Upper lobe of right lung (tissue), 1 donor: Measurements from ENCODE around the gene KIAA0232. TPM values are rescaled to one million over a fixed set of nuclear protein-coding genes. Genes with fewer than 3 reads are reported as not detected.

Source experiments
- ATAC-seq: fragments of 200-7000 bp; cut with Tn5 transposase; one replicate; pipeline ENCODE4 v1.9.1; 2020; ENCODE audit warnings: mild to moderate bottlenecking, moderate library complexity
- DNase-seq: peaks from one replicate; pipeline ENCODE4 v3.0.0-alpha.2; 2020
- H3K27ac ChIP-seq: fragments of 200-600 bp; one replicate; pipeline ENCODE4 v1.8.0; 2022
- H3K27me3 ChIP-seq: fragments of 200-600 bp; one replicate; pipeline ENCODE4 v1.8.0; 2022; ENCODE audit warnings: mild to moderate bottlenecking
- H3K36me3 ChIP-seq: fragments of 200-600 bp; one replicate; pipeline ENCODE4 v1.8.0; 2022
- H3K4me1 ChIP-seq: fragments of 200-600 bp; one replicate; pipeline ENCODE4 v1.8.0; 2022
- H3K4me3 ChIP-seq: fragments of 200-600 bp; one replicate; pipeline ENCODE4 v1.8.0; 2022; ENCODE audit warnings: mild to moderate bottlenecking
- H3K9me3 ChIP-seq: fragments of 200-600 bp; one replicate; pipeline ENCODE4 v1.8.0; 2022
- intact Hi-C: fragments of 100-400 bp; cut with DNase I; formaldehyde crosslinking; loops from one replicate; pipeline ENCODE4 v1.11.0; 2022
- total RNA-seq: library from RNA; stranded (reverse); fragmentation: NEBNext Ultra II Directional; extraction: Animal tissue kit (Norgen Biotek cat#: 25700); gene quantifications from one replicate; pipeline ENCODE4 v1.2.1, GENCODE V29; 2021
- TF ChIP-seq, protein P1 (sequence below): fragments of 200-600 bp; IDR thresholded peaks from one replicate; pipeline ENCODE4 v1.8.0; 2022; ENCODE audit warnings: antibody characterized with exemption
- donor health status: DM: no; HTN: yes; CAD: no; lungs with severe emphysema.

KIAA0232 gene
- total RNA-seq, 1 donor from 2014 or later: 30.9 TPM

DNA sequence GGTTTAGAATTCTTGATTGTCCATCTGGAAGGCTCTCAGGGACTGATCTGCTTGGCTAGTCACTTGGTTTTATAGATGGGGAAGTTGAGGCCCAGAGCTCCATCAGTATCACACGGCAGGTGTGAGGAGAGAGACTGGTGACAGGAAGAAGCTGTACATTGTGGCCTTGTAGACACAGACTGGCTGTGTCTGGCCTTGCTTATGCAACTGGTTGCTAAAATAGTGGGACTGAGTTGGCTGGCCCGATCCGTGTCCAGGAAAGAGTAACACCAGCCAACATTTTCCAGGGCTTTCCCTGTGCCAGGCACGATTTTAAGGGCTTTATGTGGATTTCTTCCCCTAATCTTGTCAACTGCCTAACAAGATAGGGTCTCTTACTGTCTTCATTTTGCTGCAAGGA is 129.9 kb downstream of the KIAA0232 start:
- H3K4me1 ChIP-seq: peaks cover 45% of the 10 kb centered on the region
- no peaks in the 10 kb centered on the region for H3K27me3 ChIP-seq
- no peaks in the 10 kb centered on the region for H3K9me3 ChIP-seq
- intact Hi-C loops: no loop called here
- ATAC-seq: no peak
- H3K36me3 ChIP-seq: no peaks in the 10 kb centered on the region
- TF ChIP-seq, protein P1, sequence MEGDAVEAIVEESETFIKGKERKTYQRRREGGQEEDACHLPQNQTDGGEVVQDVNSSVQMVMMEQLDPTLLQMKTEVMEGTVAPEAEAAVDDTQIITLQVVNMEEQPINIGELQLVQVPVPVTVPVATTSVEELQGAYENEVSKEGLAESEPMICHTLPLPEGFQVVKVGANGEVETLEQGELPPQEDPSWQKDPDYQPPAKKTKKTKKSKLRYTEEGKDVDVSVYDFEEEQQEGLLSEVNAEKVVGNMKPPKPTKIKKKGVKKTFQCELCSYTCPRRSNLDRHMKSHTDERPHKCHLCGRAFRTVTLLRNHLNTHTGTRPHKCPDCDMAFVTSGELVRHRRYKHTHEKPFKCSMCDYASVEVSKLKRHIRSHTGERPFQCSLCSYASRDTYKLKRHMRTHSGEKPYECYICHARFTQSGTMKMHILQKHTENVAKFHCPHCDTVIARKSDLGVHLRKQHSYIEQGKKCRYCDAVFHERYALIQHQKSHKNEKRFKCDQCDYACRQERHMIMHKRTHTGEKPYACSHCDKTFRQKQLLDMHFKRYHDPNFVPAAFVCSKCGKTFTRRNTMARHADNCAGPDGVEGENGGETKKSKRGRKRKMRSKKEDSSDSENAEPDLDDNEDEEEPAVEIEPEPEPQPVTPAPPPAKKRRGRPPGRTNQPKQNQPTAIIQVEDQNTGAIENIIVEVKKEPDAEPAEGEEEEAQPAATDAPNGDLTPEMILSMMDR: no peak
- no peak overlapping the region for H3K4me3 ChIP-seq
- H3K27ac ChIP-seq: no peak overlapping the region
- no peak for DNase-seq

DNA sequence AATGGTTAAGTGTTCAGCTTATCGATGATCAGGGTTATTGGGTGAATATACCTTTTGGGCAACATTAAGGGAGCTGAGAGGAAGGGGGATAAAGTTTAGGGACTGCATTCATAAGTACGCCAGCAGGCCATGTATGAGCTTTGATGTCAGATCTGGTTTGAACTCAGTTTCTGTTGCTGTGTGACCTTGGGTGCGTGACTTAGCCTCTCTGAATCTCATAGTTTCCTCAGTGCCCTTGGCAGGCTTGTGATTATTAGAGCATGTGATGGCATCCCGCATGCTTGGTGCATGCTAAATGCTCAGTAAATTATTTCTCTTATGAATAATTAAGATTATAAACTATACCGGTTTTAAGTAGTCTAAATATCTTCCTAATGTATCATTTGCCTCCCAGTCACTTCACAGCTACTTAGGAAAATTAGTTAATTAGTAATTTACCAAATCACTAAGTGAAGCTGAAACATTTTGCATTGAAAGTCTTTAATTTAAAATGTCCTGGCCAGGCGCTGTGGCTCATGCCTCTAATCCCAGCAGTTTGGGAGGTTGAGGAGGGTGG is 130.9 kb downstream of the KIAA0232 start:
- ATAC-seq (no peak), DNase-seq (no peak)
- Histone ChIP-seq H3K4me1 (peaks cover 48% of the 10 kb centered on the region), H3K4me3 (no peak overlapping the region), H3K36me3 (no peaks in the 10 kb centered on the region), H3K9me3 (no peaks in the 10 kb centered on the region), H3K27me3 (no peaks in the 10 kb centered on the region), H3K27ac (no peak overlapping the region)
- intact Hi-C loops: no loop called here
- TF ChIP-seq, protein P1: no peak

DNA sequence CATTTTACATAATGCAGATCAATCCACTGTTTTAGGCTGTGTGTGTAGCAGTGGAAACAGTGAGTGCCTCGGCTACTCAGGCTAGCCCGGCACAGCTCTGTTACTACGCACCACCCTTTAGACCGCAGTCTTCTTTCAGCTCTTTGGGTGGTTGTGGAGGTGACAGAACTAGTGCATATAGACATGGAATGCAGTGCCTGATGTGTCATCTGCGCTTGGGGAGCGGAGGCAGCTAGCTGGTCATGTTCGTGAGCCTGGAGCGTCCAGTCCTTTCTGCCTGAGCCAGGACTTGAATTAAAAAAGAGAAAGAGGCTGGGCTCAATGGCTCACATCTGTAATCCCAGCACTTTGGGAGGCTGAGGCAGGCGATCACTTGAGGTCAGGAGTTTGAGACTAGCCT is 131.9 kb downstream of the KIAA0232 start:
- Histone ChIP-seq H3K27ac (peak overlapping the region; percentile 32), H3K36me3 (no peaks in the 10 kb centered on the region), H3K4me3 (no peak overlapping the region), H3K9me3 (no peaks in the 10 kb centered on the region), H3K4me1 (peaks cover 53% of the 10 kb centered on the region), H3K27me3 (no peaks in the 10 kb centered on the region)
- intact Hi-C loops: no loop called here
- DNase-seq: no peak
- TF ChIP-seq, protein P1: no peak
- no peak for ATAC-seq

DNA sequence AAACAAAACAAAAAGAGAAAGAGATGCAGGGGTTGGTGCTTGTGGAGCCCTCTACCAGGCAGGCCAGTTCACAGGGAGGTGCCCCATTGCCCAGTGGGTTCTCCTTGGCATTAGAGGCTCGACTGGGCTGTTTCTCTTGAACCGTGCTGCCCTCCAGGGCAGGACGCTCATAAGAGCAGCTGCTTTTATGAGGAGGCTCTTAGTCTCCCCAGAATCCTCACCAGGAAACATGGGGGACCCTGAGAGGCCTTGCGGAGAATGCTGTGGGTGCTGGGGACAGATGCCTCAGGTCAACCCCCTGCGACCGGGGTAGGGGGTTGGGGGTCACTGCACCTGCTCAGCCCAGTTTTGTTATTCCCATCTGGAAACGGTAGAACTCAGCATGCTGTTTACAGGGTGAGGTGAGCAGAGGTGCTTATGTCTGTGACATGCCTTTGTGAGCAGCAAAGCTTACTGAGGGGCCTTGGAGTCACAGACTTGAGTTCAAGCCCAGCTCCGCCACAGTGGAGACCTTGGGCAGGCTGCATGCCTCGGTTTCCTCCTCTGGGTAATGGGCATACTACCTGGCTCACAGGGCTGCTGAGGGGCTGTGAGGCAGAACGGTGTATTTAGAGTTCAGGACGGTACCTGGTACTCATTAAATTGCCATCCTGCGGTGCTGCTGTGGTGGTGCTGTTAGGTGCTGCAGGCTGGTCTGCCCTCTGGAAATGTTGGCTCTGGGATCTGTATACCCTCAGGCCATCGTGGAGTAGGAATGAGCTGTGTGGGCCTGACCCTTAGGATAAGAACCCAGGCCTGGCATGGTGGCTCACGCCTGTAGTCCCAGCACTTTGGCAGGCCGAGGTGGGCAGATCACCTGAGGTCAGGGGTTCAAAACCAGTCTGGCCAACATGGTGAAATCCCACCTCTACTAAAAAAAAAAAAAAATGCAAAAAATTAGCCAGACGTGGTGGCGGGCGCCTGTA is 132.8 kb downstream of the KIAA0232 start:
- Histone ChIP-seq H3K36me3 (no peaks in the 10 kb centered on the region), H3K9me3 (no peaks in the 10 kb centered on the region), H3K4me3 (no peak overlapping the region), H3K27ac (peak overlapping the region; percentile 32), H3K4me1 (peaks cover 53% of the 10 kb centered on the region), H3K27me3 (no peaks in the 10 kb centered on the region)
- DNase-seq (no peak), ATAC-seq (no peak)
- intact Hi-C loops: no loop called here
- TF ChIP-seq, protein P1: no peak

DNA sequence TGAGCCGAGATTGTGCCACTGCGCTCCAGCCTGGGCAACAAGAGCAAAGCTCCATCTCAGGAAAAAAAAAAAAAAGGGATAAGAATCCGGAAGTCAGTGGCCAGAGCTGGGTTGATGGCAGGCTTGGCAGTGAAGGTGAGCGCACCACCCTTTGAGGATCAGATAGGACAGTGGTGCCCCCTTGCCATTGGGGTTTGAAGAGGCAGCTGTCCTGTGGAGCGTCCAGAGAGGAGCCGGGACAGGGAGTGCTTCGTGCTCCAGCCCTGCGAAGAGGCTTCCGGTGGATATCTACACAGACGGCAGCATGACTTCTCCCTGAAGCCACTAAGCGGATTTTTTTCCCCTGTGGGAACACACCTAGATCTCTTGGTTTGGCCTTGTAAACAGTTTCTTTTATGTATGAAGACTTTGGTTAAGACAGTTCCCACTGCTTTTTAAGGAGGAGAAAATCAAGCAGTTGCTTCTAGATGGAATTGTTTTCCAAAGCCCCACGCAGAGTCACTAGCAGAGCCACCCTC is 133.6 kb downstream of the KIAA0232 start:
- ATAC-seq: no peak
- Histone ChIP-seq H3K27me3 (no peaks in the 10 kb centered on the region), H3K27ac (peak overlapping the region; percentile 85), H3K4me3 (no peak overlapping the region), H3K4me1 (peaks cover 45% of the 10 kb centered on the region), H3K36me3 (no peaks in the 10 kb centered on the region), H3K9me3 (no peaks in the 10 kb centered on the region)
- TF ChIP-seq, protein P1: no peak
- intact Hi-C loops: no loop called here
- no peak for DNase-seq
